CD4-positive, alpha-beta T cell treated with Interleukin-21 for 1 hour (primary cell): ENCODE data around the gene OR2A7.
"Not testable (repeated sequence)": the region's sequence is repeated elsewhere in the genome, so short reads cannot be mapped to it uniquely, and the experiment has no call there.

Source experiments
- DNase-seq: peaks from one replicate; pipeline ENCODE4 v3.0.0-alpha.2; 2020

Gene OR2A7

GRCh38 chr7:144264692-144265091 is at the start of gene OR2A7:
TSS of gene OR2A7 (minus strand) at chr7:144264792. CDS start at chr7:144259628, 5,164 bp downstream.
- not testable (repeated sequence) for DNase-seq

DNA sequence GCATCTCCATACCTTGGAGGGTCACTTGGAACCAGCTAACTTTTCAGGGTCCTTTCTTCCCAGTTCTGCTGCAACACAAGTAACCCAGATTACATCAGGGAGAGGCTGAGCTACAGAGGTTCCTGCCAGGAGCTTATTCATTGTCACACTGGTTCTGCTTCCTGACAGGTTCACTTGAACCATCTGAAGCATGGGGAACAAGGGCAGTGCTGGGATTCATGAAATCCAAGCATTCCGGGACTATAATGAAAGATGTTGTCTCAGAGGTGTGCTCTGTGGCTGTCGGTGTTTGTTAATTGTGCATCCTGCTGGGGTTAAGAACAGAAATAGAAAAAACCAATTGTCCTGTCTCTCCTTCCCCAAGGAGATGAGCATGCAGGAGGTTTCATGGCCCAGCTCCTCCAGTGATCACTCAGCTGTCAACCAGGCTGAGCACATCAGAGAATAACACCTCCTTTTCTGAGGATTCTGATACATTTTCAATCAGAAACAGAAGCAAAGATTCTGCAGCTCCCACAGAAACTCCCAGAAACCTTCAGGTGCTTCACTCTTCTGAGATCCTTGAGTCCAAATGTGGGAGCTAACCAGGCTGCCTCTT is 47.4 kb upstream of the OR2A7 start, which contains the start of gene OR2A1:
Gene OR2A1, plus strand, starts transcription at position 548 of the 598 bp plus-strand sequence. CDS start 5,706 bp downstream, outside the sequence.
- not testable (repeated sequence) for DNase-seq

- not testable (repeated sequence) for DNase-seq
These were observed 46.6 kb upstream of the OR2A7 start for GRCh38 chr7:144311218-144311617.

GRCh38 chr7:144309702-144310101 is 45.1 kb upstream of the OR2A7 start:
- not testable (repeated sequence) for DNase-seq

- DNase-seq: not testable (repeated sequence)
These were observed 40.6 kb upstream of the OR2A7 start for GRCh38 chr7:144305156-144305555.

GRCh38 chr7:144303607-144304006 is 39.0 kb upstream of the OR2A7 start:
- not testable (repeated sequence) for DNase-seq

DNA sequence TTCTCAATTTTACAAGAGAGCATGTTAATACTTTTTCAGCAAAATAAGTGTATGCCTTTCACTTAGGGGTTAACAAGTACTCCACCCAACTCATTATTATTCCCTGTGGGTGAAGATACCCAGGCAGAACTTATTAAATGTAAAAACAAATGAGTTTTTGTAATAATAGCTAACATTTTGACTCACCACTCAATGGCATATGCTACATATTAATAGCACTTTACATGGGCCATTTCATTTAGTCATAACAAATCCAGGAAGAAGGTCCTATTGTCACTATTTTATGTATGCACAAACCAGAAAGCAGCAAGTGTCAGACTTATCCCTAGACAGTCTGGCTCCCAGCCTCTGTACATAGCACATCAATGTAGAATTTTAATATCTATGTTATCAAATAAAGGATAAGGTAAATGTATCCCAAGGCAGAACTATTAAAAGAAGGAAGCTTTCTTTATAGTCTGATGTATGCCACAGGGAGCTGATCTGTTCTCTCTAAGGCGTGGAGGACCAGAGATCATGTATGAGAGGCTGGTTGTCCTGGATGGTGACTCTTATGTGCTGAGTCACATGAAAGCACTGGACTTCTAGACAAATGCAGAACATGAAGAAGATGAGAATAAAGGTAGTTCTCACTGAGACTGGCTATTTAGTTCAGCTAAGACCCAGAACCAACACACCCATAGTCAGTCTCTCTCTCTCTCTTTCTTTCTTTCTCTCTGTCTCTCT is 38.1 kb upstream of the OR2A7 start:
- not testable (repeated sequence) for DNase-seq

DNA sequence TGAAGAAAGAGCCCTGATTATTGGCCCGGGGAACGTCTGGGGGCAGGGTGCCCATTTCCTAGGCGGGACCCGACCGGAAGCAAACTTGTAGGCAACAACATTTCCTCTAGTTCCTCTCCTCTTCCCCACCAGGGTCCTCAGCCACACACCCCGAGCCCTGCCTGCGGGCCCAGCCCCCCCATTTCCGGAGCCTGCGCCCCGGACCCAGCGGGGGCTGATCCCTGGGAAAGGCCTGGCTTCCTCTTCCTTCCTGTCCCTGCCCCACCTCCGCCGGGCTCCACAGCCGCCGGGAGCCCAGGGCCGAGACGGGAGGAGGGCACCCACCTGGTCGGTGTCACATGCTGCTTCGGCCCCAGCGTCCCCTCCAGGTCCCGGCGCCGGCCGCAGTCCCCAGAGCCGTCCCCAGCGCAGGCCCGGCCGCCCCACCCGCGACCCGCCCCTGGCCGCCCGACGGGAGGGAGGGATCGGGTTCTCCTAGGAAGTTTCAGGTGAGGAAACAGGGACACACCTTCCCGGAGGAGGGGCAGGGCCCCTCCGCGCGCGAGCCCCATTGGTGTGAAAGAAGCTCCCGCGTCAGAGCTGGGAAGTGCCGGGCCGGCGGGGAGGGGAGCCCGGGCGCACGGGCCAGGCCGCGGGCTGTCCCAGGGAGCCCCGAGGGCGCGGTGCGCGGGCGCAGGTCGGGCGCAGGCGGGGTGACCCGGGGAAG is 29.4 kb upstream of the OR2A7 start:
- DNase-seq: peak; percentile 13

DNA sequence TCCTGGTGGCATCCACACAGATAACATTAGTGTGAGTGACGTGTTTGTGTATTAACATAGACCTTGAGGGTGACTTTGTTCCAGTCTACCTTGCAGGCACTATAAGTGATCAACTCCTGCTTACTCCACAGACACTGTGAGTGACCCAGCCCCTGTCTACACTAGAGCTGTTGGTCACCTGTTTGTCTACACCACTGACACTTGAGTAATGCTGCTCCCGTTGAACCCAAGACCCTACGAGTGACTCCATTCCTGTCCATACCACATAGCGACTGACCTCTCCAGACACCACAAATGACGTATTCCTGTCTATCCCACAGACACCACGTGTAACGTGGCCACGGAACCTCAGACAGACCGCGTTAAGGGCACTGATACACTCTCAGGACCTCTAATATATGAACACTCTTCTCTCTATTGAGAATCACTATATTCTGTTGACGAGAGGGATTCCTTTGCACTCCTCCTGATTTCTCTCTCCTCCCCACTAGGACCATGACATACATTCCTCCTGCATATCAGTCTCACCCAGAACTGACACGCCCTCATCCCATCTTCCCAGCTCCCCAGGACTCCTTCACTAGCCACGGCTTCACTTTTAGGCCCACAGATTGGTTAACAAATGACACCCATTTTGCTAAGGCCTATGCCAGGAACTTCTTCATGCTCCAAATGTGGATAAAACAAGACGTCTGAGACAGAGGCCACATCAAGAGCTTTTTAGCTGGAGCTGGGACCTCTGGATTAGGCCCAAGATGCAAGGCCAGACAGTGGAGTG is 28.0 kb upstream of the OR2A7 start:
- DNase-seq: peak; percentile 5

DNA sequence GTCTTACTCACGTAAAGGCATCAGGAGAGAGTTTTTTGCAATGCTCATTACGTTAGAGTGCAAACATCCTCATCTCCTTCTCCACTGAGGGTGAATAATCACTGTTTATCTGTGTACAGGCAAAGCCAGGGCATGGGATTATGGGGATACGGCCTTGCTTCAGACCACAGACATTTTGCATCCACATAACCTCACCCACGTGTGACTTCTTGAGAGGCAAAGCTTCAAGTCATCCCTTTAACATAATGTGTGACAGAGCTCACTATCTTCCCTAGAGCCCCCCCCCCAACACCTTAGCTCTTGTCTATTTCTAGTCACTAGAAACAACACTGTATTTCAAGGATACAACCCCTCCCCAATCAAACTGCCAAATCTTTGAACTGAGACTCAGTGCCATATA is 27.0 kb upstream of the OR2A7 start:
- not testable (repeated sequence) for DNase-seq

GRCh38 chr7:144287171-144287784 is 22.7 kb upstream of the OR2A7 start:
- DNase-seq: not testable (repeated sequence)

DNA sequence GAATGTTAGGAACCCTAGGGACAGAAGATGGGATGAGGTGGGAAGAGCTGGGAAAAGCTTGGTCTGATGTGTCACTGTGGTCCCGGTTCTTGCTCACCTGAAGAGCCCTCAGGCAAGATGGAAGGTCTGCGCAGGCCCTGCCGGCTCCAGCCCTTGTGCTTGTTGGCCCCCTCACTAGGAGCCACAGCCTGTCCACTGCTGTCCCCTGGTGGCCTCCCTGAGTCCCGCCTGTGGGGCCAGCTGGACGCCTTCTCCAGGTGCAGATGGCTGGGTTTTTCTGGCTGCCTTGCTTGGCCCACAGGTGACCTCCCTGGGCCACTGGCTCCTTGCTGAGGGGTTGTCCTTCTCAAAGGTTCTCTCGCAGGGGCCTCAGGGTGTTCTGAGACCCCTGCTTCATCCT is 19.1 kb upstream of the OR2A7 start:
- DNase-seq: not testable (repeated sequence)

DNA sequence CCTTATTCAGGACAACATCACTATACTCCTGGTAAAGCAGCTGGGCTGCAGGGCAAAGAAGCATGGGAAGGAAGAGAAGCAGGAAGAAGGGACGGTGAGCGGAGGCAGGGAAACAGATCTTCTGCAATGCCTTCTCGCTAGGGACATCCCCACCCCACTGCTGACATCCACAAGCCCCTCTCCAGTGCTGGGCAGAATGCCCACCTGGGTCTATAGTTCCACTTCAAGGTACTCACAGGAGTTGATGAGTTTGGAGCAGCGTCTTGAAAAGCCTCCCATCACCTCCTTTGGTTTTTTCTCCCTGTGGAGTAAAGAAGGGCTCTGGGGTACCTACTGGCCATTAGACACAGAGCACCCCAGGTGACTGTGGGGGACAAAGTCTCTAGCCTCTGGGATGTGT is 17.9 kb upstream of the OR2A7 start:
- not testable (repeated sequence) for DNase-seq

DNA sequence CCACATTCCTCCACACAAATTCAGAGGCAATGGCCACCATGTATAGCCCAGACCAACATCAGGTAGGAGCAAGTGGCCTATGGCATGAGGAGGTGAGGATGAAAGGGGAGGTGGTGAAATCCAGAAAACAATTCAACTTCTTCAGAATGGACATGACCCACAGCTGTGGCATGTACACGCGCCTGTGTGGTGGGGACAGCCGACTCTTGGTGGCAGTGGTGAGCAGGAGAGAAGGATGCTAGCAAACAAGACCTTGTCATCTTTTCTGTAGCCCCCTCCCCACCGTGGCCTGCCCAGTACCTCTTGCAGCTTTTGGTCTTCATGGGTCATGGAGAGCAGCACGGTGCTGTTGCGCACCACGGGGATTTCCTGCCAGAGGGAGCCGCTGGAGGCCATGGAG is 17.4 kb upstream of the OR2A7 start:
- DNase-seq: not testable (repeated sequence)

DNA sequence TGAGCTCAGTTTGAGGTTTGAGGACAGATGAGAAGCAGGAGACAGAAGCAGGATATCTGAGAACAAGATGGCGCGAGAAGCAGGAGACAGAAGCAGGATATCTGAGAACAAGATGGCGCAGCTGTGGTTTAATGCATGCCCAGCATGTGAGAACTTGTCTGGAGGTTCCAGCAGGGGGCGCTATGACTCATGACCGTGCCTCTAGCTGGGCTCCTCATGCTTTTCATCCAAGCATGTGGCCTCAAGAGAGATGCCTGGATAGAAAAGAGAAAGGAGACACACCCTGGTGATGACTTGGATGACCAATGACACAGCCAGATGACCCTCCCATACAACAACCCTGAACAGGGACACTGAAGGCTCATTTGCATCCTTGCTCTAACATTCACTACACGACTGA is 15.4 kb upstream of the OR2A7 start:
- not testable (repeated sequence) for DNase-seq

- DNase-seq: not testable (repeated sequence)
These were observed 10.7 kb upstream of the OR2A7 start for GRCh38 chr7:144275281-144275680.

DNA sequence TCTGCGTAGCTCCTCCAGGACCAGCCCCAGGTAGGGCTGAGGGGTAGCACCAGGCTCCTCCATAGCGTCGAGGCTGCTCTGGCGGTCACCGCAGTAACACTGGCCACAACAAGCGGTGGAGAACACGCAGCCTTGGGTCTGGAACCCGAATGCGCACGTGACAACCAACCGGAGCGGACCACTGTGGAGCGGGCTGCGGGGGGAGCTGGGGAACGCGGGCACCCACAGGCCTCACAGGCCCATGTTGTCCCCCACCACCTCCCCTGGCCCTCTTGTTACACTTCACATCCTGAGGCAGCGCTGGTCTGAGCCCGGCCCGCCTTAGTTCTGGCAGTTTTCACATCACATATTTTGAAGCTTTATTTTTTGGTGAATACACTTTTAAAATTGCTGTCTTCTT is 4.6 kb upstream of the OR2A7 start, which contains the start of gene CTAGE8:
Gene CTAGE8, minus strand, starts transcription at position 101 of the 400 bp plus-strand sequence. Its CDS starts 38 bp downstream, at position 63.
- not testable (repeated sequence) for DNase-seq

DNA sequence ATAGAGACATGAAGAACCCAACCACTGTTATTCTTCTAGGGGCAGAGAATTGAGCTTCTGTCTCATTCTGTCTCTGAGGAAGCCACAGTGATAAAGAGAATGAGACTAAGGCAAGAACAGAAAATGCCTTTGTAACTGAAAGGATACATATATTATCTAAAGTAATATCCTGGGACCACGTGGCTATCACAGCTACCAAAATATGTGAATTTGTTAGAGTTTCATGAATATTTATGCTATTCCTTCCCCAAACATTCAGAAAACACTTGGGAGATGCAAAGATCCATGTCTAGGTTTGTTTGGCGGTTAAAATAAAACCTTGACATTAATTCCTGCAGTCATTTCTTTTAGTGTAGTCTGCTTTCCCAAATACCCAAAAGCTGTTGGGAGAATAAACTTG is 2.5 kb downstream of the OR2A7 start:
- DNase-seq: not testable (repeated sequence)

- DNase-seq: not testable (repeated sequence)
These were observed 5.5 kb downstream of the OR2A7 start for GRCh38 chr7:144259067-144259466.

GRCh38 chr7:144256112-144256511 is 8.5 kb downstream of the OR2A7 start:
- no peak for DNase-seq

GRCh38 chr7:144255471-144255897 is 9.1 kb downstream of the OR2A7 start:
- DNase-seq: no peak

DNA sequence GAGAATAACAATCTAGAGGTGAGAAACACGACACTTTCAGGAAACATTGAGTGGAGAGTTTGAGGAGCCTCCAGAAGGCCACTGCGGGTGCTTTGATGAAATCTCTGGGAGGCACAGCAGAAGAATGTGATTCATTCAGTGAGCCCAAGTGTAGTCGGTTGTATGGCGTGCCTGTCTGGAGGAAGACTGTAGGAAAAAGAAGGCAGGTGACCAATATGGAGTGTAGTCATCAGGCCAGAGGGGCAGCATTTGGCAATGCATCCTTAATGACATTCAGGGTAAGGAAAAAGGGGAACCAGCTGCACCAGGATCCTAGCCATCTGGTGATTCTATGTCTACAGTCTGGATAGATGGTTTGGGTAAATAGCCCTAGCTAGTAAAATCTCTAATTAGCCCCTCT is 12.3 kb downstream of the OR2A7 start:
- not testable (repeated sequence) for DNase-seq
